HK-2 (cell line): ENCODE results near the gene MYOM3.
A peak's percentile ranks its signal among the peaks of the same experiment; 100 is the strongest.
"Not testable (repeated sequence)": the region's sequence is repeated elsewhere in the genome, so short reads cannot be mapped to it uniquely, and the experiment has no call there.

Experiments used
- DNase-seq: peaks from one replicate; pipeline ENCODE4 v3.0.0-alpha.2; 2018; ENCODE audit not compliant: unreplicated experiment

MYOM3 gene

DNA sequence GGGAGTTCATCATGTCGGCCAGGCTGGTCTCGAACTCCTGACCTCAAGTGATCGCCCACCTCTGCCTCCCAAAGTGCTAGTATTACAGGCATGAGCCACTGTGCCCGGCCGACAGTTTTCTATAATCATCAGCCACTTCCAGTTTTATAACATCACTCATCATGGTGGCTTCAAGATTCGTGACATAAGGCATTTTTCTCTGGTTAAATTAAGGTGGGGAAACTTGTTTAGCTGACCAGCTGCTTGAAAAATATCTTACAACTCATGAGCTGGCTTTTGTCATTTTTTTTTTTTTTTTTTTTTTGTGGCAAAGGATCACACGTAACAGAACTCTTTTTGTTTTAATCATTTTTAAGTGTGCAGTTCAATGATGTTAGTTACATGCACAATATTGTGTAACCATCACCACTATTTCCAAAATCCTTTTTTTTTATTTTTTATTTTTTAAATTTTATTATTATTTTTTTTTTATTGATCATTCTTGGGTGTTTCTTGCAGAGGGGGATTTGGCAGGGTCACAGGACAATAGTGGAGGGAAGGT, 80.9 kb downstream of the MYOM3 start:
- not testable (repeated sequence) for DNase-seq

DNA sequence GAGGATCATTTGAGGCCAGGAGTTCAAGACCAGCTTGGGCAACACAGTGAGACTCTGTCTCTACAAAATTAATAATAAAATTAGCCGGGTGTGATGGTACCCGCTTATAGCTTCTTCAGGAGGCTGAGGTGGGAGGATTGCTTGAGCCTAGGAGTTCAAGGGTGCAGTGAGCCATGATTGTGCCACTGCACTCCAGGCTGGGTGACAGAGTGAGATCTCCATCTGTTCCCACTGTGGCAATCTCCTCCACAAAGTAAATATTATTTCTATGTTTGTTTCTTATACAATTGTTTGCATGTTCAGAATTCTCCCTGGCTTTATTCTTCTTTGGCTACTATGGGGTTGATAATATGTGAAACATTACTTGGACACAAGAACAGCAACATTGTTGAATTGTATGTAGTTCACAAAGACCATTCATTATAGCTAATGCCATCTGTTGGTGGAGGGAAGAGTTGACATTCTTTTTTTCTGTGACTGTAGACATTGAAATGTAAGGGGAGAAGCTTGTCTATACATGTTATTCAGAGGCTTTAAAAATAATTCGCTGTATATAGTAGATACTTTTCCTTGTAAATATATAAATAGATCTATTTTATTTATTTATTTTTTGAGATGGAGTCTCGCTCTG, 84.0 kb downstream of the MYOM3 start:
- DNase-seq: no peak

DNA sequence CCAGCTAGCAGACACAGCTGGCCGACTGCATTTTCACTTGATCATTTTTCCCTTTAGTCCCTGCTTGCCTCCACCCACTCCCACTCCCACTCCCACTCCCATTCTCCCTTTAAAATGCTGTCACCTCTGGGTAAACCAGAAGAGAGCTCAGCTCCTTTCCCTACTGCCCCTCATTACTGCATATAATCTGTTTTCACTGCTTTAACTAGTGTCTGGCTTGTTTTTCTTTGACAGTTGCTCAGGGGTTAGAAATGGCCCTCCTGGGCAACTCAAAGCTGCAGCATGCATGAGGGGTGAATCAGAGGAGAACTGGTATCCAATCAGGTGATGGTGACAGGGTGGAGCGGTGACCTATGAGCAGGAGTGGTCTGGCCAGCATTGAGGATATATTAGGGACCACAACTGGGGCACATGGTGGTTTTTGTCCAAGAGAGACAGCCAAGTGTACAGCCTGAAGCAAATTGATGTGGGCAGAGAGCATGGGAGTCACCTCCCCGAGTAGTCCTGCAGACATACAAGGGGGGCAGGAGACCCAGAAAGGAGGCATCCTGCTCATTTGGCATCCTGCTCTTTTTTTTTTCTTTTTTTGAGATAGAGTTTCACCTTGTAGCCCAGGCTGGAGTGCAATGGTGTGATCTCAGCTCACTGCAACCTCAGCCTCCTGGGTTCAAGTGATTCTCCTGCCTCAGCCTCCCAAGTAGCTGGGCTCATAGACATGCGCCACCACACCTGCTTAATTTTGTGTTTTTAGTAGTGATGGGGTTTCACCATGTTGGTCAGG, 89.2 kb downstream of the MYOM3 start:
- DNase-seq: peak; percentile 73

DNA sequence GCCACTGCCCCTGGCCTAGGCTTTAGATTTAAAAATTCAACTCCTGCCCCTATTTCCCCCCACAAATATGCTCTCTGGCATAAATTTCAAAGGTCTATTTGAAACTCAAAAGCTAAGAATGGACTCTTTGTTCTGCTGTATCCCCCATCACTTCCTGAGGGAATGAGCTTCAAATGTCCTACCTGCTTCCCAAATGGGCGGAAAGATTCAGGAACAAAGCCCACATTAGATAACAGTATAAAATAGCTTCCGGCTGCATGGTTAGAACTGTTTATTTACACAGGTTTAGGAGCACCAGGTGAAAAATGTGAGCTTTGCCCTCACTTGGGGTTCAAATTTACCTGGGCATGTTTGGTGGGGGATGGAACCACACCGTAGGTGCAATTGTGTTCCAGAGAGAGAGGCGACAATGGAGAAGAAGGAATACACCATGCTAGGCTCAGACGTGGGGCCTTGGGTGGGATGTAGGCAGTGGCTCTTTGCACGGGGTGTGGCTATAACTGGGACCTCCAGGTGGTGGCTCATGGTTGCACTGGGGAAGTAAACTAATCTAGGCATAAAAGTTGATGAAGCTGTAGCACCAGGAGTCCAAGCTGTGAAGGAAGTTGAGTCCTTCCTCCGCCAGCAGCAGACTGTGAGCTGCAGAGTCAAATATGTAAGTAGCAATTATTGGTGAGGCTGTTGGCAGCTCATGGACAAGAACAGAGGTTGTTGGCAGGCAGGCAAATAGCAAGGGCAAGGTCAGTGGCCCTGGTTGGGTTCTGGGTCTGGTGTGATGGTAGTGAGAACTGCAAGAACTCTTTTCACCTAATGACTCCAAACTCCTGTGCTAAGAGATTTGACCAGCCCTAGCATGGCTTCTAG, 90.3 kb downstream of the MYOM3 start:
- no peak for DNase-seq

DNA sequence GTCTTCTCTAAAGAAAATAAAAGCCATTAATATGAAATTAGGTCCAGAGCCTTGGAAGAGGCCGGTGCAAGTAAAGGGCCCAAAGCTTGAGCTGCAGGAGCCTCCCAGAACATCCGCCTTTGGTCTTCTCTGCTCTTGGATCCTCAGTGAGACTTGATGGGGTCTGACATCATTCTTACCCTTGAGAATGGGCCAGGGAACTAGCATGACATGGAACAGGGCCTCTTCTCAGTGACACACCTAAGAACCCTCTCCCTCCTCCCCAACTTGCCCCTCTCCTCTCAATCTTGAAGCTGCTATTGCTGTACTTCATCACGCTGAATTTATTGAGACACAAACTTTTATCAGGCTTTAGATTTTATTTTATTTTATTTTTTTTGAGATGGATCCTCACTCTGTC, 91.5 kb downstream of the MYOM3 start:
- no peak for DNase-seq

DNA sequence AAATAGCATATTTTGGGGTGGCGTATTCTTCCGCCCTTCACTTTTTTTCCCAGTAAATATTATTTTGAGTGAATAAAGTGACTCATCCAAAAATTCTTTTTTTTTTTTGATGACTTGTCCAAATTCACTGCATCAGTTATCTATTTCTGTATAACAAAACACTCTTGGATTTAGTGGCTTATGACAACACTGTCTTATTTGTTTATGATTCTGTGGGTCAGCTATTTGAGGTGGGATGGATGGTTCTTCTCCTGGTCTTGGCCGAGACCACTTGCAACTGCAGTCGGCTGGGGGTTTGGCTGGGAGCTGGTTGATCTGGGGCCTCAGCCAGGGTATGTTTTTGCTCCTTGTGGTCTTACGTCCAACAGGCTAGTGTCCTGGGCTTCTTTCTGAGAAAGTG, 91.9 kb downstream of the MYOM3 start:
- no peak for DNase-seq

DNA sequence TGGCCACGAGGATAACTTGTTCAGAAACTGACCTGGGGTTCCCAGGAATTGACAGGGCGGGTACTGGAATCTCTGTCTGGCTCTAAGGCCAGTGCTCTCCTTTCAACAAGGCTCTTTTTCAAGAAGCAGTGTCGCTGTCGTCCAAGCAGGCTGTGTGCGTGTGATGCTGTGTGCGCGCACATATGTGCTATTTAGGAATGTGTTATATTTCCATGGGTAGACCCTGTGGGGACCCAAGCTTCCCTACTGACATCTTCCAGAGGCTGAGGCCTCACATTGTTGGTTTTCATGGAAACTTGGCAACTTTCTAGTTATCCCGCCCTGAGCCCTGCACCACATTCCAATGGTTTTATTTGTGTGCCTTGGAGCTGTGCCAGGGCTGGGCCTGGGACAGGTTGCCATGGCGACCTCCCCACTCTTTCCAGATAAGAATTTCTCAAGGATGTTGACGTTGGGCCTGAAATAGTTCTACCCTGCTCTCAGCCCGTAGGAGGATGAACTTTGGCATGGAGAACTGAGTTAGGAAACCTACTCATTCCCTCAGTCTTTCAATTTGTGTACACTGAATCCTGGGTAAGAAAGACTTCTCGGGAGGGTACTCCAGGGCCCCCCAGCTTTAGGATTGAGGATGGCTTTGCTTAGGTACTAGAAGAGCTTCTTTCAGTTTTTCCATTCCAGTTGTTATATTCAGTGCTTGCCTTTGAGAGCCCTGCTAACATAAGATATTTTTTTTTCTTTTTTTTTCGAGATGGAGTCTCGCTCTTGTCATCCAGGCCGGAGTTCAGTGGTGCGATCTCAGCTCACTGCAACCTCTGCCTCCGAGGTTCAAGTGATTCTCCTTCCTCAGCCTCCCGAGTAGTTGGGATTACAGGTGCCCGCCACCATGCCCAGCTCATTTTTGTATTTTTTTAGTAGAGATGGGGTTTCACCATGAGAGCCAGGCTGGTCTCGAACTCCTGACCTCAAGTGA, 93.0 kb downstream of the MYOM3 start:
- peak; percentile 95 for DNase-seq

DNA sequence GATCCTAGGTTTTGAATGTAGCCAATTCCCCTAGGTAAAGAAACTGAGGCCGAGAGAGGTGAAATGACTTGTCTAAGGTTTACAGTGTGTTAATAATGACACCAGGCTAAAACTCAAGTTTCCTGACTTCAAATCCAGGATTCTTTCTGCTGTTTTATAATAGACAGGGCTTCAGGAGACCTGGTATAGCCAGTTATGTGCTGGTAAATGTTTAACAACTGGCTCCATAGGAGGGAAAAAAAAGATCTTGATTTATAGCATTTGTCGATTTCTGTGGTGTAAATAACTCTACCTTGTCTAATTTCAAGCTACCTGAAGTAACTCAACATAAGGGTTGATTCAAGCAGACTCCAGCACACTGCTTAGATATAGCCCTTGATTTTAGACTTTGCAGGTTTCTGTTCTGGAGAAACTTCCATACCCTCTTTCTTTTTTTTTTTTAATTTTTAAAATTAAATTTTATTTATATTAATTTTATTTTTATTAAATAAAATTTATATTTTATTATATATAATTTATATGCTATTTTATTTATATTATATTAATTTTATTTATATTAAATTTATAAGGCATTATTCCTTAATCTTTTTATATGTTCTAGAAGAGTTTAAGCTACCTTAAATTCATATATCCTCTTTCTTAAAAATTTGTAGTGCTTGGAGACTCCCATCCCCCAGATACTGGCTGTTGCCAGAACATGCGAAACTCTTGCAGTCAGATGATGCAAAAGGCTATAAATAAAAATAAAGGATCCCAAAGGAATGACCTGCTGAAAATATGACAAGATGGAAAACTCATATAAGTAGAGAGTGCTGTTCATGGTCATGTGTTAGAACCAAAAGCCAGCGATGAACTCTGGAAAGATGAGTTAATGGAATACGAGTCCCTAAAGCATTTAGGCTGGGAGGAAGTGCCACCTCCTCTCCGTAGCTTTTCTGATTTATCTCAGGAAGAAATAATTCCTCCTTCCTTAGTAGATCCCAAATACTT, 96.4 kb downstream of the MYOM3 start:
- no peak for DNase-seq

DNA sequence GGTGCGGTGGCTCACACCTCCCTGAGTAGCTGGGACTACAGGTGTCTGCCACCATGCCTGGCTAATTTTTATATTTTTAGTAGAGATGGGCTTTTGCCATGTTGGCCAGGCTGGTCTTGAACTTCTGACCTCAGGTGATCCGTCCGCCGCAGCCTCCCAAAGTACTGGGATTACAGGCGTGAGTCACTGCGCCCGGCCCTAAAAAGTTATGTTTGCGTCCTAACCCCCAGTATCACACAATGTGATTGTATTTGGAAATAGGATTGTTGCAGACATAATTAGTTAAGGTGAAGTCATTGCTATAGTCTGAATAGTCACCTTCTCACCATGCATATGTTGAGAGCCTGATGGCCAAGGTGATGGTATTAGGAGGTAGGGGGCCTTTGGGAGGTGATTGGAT, 99.1 kb downstream of the MYOM3 start:
- DNase-seq: not testable (repeated sequence)

DNA sequence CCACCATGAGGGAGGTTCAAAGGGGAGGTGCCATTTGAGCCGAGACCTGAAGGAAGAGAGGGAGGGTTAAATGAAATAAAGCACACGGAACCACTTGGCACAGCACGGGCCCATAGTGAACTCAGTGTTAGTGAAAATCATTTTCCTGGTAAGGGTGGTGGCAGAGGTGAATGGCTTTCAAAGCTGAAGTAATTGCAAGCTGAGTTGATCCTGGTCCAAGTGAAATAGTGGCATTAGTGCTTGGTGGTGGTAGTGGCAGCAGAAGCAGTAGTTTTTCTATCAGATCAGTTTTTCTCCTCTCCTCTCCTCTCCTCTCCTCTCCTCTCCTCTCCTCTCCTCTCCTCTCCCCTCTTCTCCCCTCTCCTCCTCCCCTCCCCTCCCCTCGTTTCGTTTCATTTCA, 101.3 kb downstream of the MYOM3 start:
- DNase-seq: no peak

DNA sequence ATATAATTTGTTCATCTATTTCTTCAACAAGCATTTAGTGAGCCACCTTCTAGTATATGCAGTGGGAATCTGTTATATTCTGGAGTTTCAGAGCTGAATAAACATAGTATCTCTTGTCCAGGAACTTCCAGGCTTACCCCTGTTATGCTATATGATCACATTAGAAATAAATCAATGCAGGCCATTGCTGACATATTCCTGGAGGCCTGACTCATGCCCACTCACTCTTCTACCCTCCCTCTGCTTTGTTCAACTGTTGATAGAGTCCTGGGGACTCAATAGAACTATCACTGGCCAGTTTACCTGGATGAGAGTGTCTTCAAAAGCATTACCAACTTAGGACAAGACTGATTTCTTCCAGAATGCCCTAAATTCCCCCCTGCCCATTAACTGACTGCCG, 102.5 kb downstream of the MYOM3 start:
- DNase-seq: peak; percentile 49

DNA sequence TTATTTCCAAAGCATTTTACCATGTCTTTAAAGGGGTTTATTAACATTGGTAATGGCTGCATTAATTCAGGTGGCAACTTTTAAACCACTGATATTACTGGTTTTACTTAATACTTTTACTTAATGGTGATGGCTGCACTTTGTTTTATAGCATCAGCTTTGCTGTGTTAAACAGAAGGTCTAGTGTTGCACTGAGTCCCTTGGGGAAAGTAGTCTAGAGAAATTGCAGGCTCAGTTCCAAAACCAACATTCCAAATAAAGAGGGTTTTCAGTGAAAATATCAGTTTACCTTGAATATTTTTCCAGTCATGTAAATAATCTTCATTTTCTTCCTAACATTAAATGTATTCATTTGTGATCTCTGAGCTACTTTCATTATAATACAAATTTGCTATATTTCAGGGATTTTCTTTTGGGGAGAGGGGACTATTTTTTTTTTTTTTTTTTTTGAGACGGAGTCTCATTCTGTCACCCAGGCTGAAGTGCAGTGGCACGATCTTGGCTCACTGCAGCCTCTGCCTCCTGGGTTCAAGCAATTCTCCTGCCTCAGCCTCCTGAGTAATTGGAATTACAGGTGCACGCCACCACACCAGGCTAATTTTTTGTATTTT, 103.3 kb downstream of the MYOM3 start:
- DNase-seq: not testable (repeated sequence)

DNA sequence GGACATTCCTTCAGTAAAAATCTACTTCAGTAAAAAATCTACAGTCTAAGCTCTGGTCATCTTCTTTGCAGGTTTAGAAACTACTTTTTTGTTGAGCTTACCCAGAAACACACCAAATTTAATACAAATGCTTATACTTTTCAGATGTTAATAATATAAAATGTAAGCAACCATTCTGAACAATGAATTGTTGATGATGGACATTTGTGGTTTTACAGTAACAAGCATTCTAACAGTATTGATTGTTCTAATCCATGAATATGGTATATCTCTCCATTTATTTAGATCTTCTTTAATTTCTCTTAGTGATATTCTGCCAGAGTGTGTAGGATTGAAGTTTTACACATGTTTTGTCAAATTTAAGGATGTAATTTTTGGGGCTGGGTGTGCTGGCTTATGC, 104.9 kb downstream of the MYOM3 start:
- DNase-seq: no peak
